Esophagus muscularis mucosa (tissue), 4 donors: ENCODE results near the gene TGFBR2.

Source experiments
- EP300 ChIP-seq: sonication (generic); formaldehyde crosslinking; IDR thresholded peaks from one replicate; pipeline ENCODE4 v1.6.1; 2017; ENCODE audit warnings: antibody characterized with exemption
- POLR2A ChIP-seq: fragments of 450-650 bp; IDR thresholded peaks from one replicate; pipeline ENCODE4 v1.6.1; 2017; ENCODE audit warnings: antibody characterized with exemption, moderate library complexity, mild to moderate bottlenecking, low read depth
- POLR2AphosphoS5 ChIP-seq, 2 donors: sonication (generic); formaldehyde crosslinking; IDR thresholded peaks; one replicate each; pipeline ENCODE4 v1.6.1; 2017; ENCODE audit warnings: antibody characterized with exemption in 2 of 2
- TF ChIP-seq, protein P1 (sequence below), 3 experiments: fragments of 200-600 bp in 2 of 3; fragments of 450-650 bp in 1 of 3; sonication (generic) in 2 of 3; IDR thresholded peaks; one replicate each; pipeline ENCODE4 v1.5.1; 2017 to 2019; ENCODE audit warnings: antibody characterized with exemption in 3 of 3, mild to moderate bottlenecking in 2 of 3, moderate library complexity in 1 of 3

- TF ChIP-seq POLR2A (no peak), POLR2AphosphoS5 (IDR thresholded peaks at IDR 0.05) (no peak), EP300 (no peak)
- TF ChIP-seq, protein P1, sequence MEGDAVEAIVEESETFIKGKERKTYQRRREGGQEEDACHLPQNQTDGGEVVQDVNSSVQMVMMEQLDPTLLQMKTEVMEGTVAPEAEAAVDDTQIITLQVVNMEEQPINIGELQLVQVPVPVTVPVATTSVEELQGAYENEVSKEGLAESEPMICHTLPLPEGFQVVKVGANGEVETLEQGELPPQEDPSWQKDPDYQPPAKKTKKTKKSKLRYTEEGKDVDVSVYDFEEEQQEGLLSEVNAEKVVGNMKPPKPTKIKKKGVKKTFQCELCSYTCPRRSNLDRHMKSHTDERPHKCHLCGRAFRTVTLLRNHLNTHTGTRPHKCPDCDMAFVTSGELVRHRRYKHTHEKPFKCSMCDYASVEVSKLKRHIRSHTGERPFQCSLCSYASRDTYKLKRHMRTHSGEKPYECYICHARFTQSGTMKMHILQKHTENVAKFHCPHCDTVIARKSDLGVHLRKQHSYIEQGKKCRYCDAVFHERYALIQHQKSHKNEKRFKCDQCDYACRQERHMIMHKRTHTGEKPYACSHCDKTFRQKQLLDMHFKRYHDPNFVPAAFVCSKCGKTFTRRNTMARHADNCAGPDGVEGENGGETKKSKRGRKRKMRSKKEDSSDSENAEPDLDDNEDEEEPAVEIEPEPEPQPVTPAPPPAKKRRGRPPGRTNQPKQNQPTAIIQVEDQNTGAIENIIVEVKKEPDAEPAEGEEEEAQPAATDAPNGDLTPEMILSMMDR (IDR thresholded peaks at IDR 0.05) = no peak
Measured at GRCh38 chr3:30713885-30714503, 107.6 kb downstream of the TGFBR2 start.
